Measurements from ENCODE around the gene POC1B.

GRCh38 chr12:89464974-89465592 lies 60.8 kb downstream of the POC1B start:
- TF ChIP-seq CTCF (conservative IDR thresholded peaks at IDR 0.05; ENCODE audit: low read depth, low read length) (no peak), EZH2 (IDR thresholded peaks at IDR 0.05; ENCODE audit: borderline replicate concordance, low read depth, low read length, poor library complexity, severe bottlenecking) (no peak)

Data from A673 (cell line).